ENCODE results near the gene AGMO.

DNA sequence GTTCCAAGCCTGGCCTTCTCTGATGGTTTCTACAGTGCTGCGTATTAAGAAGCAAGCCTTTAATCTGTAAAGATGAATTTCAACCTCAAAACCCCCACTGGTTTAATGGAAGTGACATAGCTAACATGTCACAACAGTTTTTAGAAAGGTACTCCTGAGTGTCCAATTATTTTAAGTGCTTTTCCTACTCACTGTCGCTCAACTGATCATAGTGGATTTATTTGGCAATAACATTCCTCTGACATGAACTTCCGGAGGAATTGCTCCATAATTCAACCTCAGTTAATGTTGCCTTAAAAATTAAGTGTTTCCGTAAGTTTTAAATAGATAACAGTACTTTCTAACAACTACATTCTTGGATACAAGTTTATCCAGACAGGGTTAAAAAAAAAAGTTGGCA is 57.5 kb downstream of the AGMO start:
- no peak for TF ChIP-seq CTCF (conservative IDR thresholded peaks at IDR 0.05; ENCODE audit: low read depth in 2 of 2)
- no peak for TF ChIP-seq EZH2phosphoT487 (IDR thresholded peaks at IDR 0.05; ENCODE audit: unreplicated experiment)
- no peak for TF ChIP-seq POLR2AphosphoS5 (IDR thresholded peaks at IDR 0.05; ENCODE audit: low read depth)
- no peak for TF ChIP-seq REST (IDR thresholded peaks at IDR 0.05; ENCODE audit: unreplicated experiment)
- no peak for TF ChIP-seq JUNB (IDR thresholded peaks at IDR 0.05; ENCODE audit: unreplicated experiment)
- TF ChIP-seq EZH2 (IDR thresholded peaks at IDR 0.05; ENCODE audit: low read depth, unreplicated experiment): no peak
- no peak for TF ChIP-seq CREB1 (CRISPR knock-in tag; IDR thresholded peaks at IDR 0.05; ENCODE audit: low read depth)
- no peak for TF ChIP-seq ZNF331 (CRISPR knock-in tag; IDR thresholded peaks at IDR 0.05; ENCODE audit: low read depth)
- TF ChIP-seq ZNF114 (CRISPR knock-in tag; IDR thresholded peaks at IDR 0.05): no peak
- TF ChIP-seq, protein P1, sequence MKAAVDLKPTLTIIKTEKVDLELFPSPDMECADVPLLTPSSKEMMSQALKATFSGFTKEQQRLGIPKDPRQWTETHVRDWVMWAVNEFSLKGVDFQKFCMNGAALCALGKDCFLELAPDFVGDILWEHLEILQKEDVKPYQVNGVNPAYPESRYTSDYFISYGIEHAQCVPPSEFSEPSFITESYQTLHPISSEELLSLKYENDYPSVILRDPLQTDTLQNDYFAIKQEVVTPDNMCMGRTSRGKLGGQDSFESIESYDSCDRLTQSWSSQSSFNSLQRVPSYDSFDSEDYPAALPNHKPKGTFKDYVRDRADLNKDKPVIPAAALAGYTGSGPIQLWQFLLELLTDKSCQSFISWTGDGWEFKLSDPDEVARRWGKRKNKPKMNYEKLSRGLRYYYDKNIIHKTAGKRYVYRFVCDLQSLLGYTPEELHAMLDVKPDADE (IDR thresholded peaks at IDR 0.05): no peak
- TF ChIP-seq NANOG (IDR thresholded peaks at IDR 0.05; ENCODE audit: borderline replicate concordance): no peak
